Activated naive CD8-positive, alpha-beta T cell treated with anti-CD3 and anti-CD28 coated beads, Interleukin-2, amount 10 ng/mL, durations not matched to agents 7 days and 5 days (primary cell): ENCODE data around the gene TMEM51. TPM values are rescaled to one million over a fixed set of nuclear protein-coding genes. Genes with fewer than 3 reads are reported as not detected.

Experiments
- ATAC-seq: fragments of 150-1000 bp; cut with Tn5 transposase; one replicate; pipeline ENCODE4 v1.10.0; 2021; ENCODE audit warnings: low read depth, moderate library complexity
- POLR2A ChIA-PET: fragments of 350-600 bp; sonication (Branson Sonifier 250); formaldehyde crosslinking; loops from one replicate; lab custom pipeline; 2021; ENCODE audit warnings: antibody characterized with exemption; lab: Charles Lee
- DNase-seq: peaks from one replicate; pipeline ENCODE4 v3.0.0; 2021
- H3K27ac Mint-ChIP-seq: one replicate; pipeline ENCODE4 v1.8.0; 2022; ENCODE audit warnings: mild to moderate bottlenecking, mixed read lengths
- H3K27me3 Mint-ChIP-seq: one replicate; pipeline ENCODE4 v1.8.0; 2022; ENCODE audit warnings: mild to moderate bottlenecking, moderate library complexity, mixed read lengths
- H3K36me3 Mint-ChIP-seq: one replicate; pipeline ENCODE4 v1.8.0; 2021; ENCODE audit warnings: mild to moderate bottlenecking, mixed read lengths
- H3K4me1 Mint-ChIP-seq: one replicate; pipeline ENCODE4 v1.8.0; 2021; ENCODE audit warnings: mixed read lengths
- H3K4me3 Mint-ChIP-seq: one replicate; pipeline ENCODE4 v1.8.0; 2022; ENCODE audit warnings: mild to moderate bottlenecking, moderate library complexity, mixed read lengths
- H3K9me3 Mint-ChIP-seq: one replicate; pipeline ENCODE4 v1.8.0; 2021; ENCODE audit warnings: mixed read lengths
- total RNA-seq, 2 experiments: library from RNA; stranded (reverse); gene quantifications; one replicate each; pipeline ENCODE4 v1.2.3, GENCODE V29; 2021

Gene TMEM51
- total RNA-seq, 2 experiments from 2014 or later = 0.57 to 0.80 TPM

DNA sequence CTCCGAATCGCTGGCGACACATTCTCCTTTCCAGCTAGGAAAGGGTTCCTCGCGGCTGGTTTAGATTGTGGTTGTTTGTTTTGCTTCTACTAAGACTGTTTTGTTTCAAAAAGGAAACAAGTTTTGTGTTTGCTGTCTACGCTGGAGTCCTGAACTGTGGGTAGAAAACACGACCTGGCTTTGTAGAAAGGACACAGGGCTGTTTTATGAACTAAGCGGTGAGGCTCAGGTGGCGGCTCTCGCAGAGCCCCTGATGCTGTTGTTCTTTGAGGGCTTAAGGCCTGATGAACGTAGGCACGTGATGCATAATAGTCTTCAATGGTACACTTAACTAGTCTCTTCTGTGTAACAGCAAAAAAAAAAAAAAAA, 66.5 kb downstream of the TMEM51 start:
- peaks cover 24% of the 10 kb centered on the region for H3K27me3 Mint-ChIP-seq
- no peak overlapping the region for H3K4me3 Mint-ChIP-seq
- H3K4me1 Mint-ChIP-seq = peaks cover 2% of the 10 kb centered on the region
- ATAC-seq = no peak
- H3K27ac Mint-ChIP-seq = no peak overlapping the region
- POLR2A ChIA-PET = no interaction called here
- DNase-seq = no peak
- H3K9me3 Mint-ChIP-seq = peaks cover 2% of the 10 kb centered on the region
- H3K36me3 Mint-ChIP-seq = no peaks in the 10 kb centered on the region

DNA sequence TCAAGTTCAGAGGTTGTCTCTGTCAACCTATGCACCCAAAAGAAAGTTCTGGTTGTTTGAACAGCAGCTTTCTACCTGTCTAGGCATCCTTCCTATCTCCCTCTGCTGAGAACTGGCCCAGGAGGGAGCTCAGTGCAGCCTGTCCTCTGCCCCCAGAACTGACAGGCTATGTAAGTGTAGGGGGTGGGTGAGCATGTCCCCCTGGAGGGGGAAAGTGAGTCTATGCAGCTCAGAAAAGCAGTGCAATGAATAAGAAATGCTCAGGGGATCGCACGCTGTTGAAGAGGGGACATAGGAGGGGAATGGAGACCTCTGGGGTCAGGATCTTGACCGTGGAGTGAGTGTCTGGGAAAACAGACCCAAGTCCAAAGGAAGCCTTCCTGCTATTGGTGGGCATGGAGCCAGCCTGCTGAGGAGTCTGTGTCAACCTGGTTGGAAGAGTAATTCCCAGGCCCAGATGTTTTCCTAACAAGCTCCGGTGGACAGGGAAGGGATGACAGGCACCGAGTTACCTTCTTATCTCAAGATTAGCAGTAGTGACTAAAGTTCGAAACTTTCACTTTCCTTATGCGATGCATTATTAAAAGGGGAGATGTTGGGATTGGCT, 67.4 kb downstream of the TMEM51 start:
- Mint-ChIP-seq H3K4me1 (peaks cover 2% of the 10 kb centered on the region), H3K4me3 (no peak overlapping the region), H3K36me3 (no peaks in the 10 kb centered on the region), H3K9me3 (peaks cover 2% of the 10 kb centered on the region), H3K27me3 (peaks cover 26% of the 10 kb centered on the region), H3K27ac (no peak overlapping the region)
- POLR2A ChIA-PET = no interaction called here
- DNase-seq = no peak
- no peak for ATAC-seq

DNA sequence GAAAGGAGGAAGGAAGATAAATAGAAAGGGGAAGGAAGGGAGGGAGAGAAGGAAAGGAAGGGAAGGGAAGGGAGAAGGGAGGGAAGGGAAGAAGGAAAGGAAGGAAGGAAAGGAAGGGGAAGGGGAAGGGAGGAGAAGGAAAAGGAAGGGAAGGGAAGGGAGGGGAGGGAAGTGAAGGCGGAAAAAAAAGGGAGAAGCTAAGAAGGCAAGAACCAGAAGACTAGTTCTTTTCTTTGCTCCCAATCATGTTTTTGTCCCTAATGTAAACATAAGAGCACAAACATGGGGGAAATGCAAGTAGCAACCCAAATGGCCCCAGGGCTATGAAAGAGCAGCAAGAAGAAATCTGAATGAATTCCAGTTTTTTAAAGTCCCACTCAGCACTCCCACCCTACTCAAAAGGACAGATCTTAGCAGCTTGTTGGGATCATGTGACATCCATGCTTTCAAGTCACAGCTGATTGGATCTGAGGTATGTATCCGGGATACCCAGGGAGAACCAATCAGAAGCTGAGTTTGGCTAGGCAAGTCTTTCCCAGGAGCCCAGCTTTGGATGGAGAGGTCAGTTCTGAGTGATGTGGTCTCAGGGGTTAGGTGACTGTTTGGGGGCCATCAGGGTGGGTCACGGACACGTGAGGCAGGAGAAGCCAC, 69.2 kb downstream of the TMEM51 start:
- no peak overlapping the region for H3K27ac Mint-ChIP-seq
- POLR2A ChIA-PET = interaction anchor here (0.7 to 0.9 kb wide), 3 partner anchors 23 to 1133 kb away, joined by 3 to 10 read pairs (median 3); no protein-coding TSS in a partner anchor
- H3K4me3 Mint-ChIP-seq = no peak overlapping the region
- no peaks in the 10 kb centered on the region for H3K36me3 Mint-ChIP-seq
- no peak for ATAC-seq
- no peak for DNase-seq
- peaks cover 21% of the 10 kb centered on the region for H3K27me3 Mint-ChIP-seq
- H3K4me1 Mint-ChIP-seq = peaks cover 2% of the 10 kb centered on the region
- H3K9me3 Mint-ChIP-seq = peaks cover 2% of the 10 kb centered on the region

DNA sequence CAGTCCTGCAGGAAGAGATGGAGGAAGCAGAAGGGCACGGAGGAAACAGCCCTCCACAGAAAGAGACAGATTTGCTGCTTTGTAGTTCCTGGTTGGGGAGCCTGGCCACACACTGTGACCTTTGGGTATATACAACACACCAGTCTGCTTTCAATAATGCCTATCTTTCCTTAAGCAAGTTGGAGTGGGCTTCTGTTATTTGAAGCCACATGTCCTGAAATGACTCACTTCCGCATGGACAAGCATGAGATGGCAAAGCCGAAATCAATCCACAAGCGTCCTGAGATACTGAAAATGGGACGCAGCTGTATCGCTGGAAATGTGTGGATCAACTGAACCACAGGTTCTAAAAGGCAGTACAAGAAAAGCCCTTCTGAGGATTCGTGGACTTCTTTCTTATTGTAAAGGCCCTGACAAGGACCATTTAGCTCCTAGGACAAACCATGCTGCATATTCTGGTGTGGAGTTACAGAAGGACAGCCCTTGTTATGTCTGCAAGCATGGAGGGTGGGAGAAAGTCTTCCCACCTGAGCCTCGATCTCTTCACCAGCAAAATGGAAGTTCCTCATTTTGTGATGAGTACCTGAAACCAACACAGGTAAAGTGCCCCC, 70.8 kb downstream of the TMEM51 start:
- H3K36me3 Mint-ChIP-seq = no peaks in the 10 kb centered on the region
- no peak for ATAC-seq
- H3K4me3 Mint-ChIP-seq = no peak overlapping the region
- POLR2A ChIA-PET = no interaction called here
- H3K4me1 Mint-ChIP-seq = no peaks in the 10 kb centered on the region
- no peaks in the 10 kb centered on the region for H3K9me3 Mint-ChIP-seq
- no peak overlapping the region for H3K27ac Mint-ChIP-seq
- H3K27me3 Mint-ChIP-seq = peaks cover 20% of the 10 kb centered on the region
- DNase-seq = no peak

DNA sequence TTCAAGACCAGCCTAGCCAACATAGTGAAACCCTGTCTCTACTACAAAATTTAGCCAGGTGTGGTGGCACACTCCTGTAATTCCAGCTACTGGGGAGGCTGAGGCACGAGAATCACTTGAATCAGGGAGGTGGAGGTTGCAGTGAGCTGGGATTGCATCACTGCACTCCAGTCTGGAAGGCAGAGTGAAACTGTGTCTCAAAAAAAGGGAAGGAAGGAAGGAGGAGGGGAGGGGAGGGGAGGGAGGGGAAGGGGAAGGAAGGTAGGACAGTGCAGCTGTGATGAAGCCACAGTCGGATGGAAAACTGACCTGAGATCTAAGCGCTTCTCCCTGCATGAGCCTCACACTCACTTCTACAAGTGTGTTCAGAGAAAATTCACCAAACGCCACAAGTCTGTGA, 71.4 kb downstream of the TMEM51 start:
- no peak overlapping the region for H3K27ac Mint-ChIP-seq
- no peak for DNase-seq
- H3K36me3 Mint-ChIP-seq = no peaks in the 10 kb centered on the region
- H3K4me3 Mint-ChIP-seq = no peak overlapping the region
- no peaks in the 10 kb centered on the region for H3K9me3 Mint-ChIP-seq
- no peak for ATAC-seq
- peaks cover 17% of the 10 kb centered on the region for H3K27me3 Mint-ChIP-seq
- H3K4me1 Mint-ChIP-seq = no peaks in the 10 kb centered on the region
- POLR2A ChIA-PET = no interaction called here

DNA sequence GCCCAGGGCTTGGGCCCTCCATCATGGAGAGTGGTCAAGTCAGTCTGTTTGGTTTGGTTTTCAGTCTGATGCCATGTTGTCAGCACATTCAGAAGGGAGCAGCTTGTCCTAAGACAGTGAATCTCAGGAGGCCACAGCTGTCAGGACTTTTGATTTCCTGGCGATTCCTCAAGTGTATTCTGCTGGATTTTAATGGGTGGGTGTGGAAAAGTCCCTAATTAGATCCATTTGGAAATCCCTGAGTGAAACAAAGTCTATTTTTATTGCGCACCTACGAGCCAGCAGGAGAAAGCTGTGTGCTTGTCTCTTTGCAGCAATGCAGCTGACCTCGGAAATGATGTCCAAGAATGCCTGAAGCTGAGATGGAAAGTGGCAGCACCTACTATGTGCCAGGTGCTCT, 71.9 kb downstream of the TMEM51 start:
- Mint-ChIP-seq H3K9me3 (no peaks in the 10 kb centered on the region), H3K27ac (no peak overlapping the region), H3K4me1 (no peaks in the 10 kb centered on the region), H3K27me3 (peaks cover 15% of the 10 kb centered on the region), H3K4me3 (no peak overlapping the region), H3K36me3 (no peaks in the 10 kb centered on the region)
- no peak for ATAC-seq
- DNase-seq = no peak
- POLR2A ChIA-PET = interaction anchor here (0.7 kb wide), 1 partner anchor 127 kb away, joined by 4 read pairs; no protein-coding TSS in a partner anchor

DNA sequence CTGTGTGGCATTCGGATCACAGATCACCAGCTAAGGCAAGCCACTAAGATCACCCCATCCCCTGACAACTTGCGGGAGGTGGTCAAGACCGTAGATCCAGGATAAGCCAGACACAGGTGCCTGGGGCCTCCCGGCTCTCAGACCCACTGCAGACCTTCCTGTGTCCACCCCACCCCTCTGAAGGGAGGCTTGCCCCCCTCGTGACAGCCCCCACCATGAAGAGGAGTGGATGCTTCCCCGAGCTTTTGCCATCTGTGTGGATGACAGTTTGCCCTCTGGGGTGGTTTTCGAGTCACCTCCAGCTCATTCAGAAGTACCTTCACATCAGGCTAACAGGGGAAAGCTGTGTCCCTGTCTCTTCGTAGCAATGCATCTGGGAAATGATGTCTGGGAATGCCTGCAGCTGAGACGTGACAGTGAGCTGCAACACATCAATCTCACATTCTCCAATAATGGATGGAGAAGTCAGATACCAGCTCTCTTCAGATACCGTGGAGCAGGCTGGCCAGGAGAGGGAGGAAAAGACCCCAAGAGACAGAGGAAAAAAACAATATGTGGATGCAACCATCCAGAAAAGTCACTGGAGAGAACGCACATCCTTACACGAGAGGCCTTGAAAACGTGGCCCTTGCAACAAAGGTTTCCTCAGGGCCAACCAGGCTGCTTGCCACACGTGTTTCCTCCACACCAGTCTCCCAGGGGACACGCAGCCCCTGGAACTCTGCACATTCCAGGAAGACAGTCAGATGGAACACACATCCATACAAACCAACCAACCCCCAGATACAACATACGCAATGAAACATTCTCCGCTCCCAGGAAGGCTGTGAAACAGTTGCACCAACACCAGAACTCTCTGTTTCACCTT, 73.1 kb downstream of the TMEM51 start:
- POLR2A ChIA-PET = interaction anchor here (0.7 kb wide), 1 partner anchor 126 kb away, joined by 4 read pairs; no protein-coding TSS in a partner anchor
- no peak overlapping the region for H3K4me3 Mint-ChIP-seq

DNA sequence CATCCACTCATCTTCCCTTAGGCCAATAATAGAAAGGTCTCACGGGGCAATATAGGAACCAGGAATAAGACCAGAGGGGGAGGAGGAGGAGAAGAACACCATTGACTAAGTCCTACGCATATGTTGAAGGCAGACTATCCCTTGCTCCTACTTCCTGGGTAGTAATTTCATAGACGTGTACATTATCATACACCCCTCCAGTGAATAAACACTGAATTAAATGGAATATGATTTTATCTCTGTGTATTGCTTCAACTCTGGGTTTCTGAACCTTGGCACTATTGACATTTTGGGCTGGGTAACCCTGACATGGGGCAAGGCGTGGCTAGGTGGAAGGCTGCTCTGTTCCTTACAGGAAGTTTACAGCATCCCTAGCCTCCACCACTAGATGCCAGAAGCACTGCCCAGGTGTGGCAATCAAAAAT, 76.2 kb downstream of the TMEM51 start:
- no peak for ATAC-seq
- POLR2A ChIA-PET = no interaction called here
- H3K27ac Mint-ChIP-seq = no peak overlapping the region
- no peak overlapping the region for H3K4me3 Mint-ChIP-seq
- DNase-seq = no peak
- H3K27me3 Mint-ChIP-seq = peaks cover 3% of the 10 kb centered on the region
- no peaks in the 10 kb centered on the region for H3K9me3 Mint-ChIP-seq
- H3K4me1 Mint-ChIP-seq = peaks cover 7% of the 10 kb centered on the region
- no peaks in the 10 kb centered on the region for H3K36me3 Mint-ChIP-seq

More for the DNA sequence above, 73.1 kb downstream of the TMEM51 start:
- H3K9me3 Mint-ChIP-seq = no peaks in the 10 kb centered on the region
- DNase-seq = no peak
- H3K27me3 Mint-ChIP-seq = peaks cover 15% of the 10 kb centered on the region
- ATAC-seq = no peak
- H3K4me1 Mint-ChIP-seq = peaks cover 4% of the 10 kb centered on the region
- no peak overlapping the region for H3K27ac Mint-ChIP-seq
- no peaks in the 10 kb centered on the region for H3K36me3 Mint-ChIP-seq

DNA sequence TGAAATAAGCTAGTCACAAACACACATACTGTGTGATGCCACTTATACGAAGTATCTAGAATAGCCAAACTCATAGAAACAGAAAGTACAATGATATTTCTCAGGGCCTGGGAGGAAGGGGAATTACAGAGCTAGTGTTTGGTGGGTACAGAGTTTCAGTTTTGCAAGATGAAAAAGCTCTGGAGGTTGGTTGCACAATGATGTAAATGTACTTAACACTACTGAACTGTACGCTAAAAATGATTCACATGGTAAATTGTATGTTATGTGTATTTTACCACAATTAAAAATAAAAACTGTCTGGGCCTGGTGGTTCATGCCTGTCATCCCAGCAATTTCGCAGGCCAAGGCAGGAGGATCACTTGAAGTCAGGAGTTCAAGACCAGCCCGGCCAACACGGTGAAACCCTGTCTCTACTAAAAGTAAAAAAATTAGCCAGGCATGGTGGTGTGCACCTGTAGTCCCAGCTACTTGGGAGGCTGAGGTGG, 78.2 kb downstream of the TMEM51 start:
- Mint-ChIP-seq H3K9me3 (no peaks in the 10 kb centered on the region), H3K27me3 (peaks cover 10% of the 10 kb centered on the region), H3K27ac (peak overlapping the region; percentile 71), H3K4me1 (peaks cover 9% of the 10 kb centered on the region), H3K36me3 (no peaks in the 10 kb centered on the region), H3K4me3 (peak overlapping the region; percentile 26)
- ATAC-seq = peak; percentile 89
- no peak for DNase-seq
- POLR2A ChIA-PET = interaction anchor here (1.0 kb wide), 1 partner anchor 17 kb away, joined by 3 read pairs; no protein-coding TSS in a partner anchor

DNA sequence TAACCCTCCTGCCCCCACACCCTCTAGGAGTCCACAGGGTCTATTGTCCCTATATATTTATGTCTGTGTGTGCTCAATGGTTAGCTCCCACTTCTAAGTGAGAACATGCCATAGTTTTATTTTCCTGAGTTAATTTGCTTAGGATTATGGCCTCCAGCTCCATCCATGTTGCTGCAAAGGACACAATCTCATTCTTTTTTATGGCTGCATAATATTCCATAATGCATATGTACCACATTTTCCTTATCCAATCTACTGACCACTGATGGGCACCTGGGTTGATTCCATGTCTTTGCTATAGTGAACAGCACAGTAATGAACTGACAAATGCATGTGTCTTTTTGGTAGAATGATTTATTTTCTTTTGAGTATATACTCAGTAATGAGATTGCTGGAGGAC, 80.1 kb downstream of the TMEM51 start:
- ATAC-seq (no peak), DNase-seq (no peak)
- no peak overlapping the region for H3K4me3 Mint-ChIP-seq
- no peaks in the 10 kb centered on the region for H3K36me3 Mint-ChIP-seq
- peaks cover 20% of the 10 kb centered on the region for H3K27me3 Mint-ChIP-seq
- no peaks in the 10 kb centered on the region for H3K9me3 Mint-ChIP-seq
- no peak overlapping the region for H3K27ac Mint-ChIP-seq
- H3K4me1 Mint-ChIP-seq = peaks cover 9% of the 10 kb centered on the region
- POLR2A ChIA-PET = no interaction called here

DNA sequence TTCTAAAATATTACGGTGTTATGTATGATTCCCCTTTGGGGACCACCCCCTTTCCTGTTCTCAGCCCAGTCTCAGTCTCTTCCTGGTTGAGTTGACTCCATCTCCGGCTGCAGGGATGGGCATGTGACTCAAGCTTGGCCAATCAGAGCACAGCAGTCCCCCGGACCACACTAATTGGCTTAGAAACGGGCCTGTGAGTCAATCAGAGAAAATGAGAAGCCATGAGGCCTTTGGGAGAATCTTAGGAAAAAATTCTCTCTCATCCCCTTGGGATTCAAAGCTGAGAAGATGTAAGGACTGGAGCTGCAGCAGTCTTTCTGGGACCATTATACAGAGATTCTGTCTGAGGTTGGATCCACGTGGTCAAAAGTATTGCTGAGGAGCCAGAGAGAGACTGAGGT, 82.8 kb downstream of the TMEM51 start:
- ATAC-seq = no peak
- Mint-ChIP-seq H3K27ac (no peak overlapping the region), H3K9me3 (no peaks in the 10 kb centered on the region), H3K36me3 (no peaks in the 10 kb centered on the region), H3K4me1 (peaks cover 7% of the 10 kb centered on the region), H3K4me3 (no peak overlapping the region), H3K27me3 (peaks cover 29% of the 10 kb centered on the region)
- POLR2A ChIA-PET = no interaction called here
- no peak for DNase-seq

DNA sequence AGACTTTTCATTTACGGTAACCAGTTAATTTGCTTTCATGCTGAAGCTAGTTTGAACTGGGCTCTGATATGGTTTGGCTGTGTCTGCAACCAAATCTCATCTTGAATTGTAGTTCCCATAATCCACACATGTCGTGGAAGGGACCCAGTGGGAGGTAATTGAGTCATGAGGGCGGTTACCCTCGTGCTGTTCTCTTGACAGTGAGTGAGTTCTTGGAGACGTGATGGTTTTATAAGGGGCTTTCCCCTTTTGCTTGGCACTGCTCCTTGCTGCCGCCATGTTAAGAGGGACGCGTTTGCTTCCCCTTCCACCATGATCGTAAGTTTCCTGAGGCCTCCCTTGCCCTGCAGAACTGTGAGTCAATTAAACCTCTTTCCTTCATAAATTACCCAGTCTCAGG, 83.2 kb downstream of the TMEM51 start:
- Mint-ChIP-seq H3K4me1 (peaks cover 3% of the 10 kb centered on the region), H3K36me3 (no peaks in the 10 kb centered on the region), H3K27ac (no peak overlapping the region), H3K4me3 (no peak overlapping the region), H3K9me3 (no peaks in the 10 kb centered on the region), H3K27me3 (peaks cover 33% of the 10 kb centered on the region)
- POLR2A ChIA-PET = no interaction called here
- DNase-seq (no peak), ATAC-seq (no peak)

DNA sequence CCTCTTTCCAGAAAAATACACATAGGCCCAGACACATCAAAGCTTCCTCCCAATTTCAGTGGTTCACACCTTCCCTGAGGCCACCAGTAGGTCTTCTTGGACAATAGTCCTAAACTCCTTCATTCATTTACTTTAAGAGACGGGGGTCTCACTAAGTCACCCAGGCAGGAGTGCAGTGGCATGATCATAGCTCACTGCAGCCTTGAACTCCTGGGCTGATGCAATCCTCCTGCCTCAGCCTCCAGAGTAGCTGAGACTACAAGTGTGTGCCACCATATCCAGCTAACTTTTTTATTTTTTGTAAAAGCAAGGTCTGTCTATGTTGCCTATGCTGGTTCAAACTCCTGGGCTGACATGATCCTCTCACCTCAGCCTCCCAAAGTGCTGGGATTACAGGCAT, 85.2 kb downstream of the TMEM51 start:
- no peaks in the 10 kb centered on the region for H3K36me3 Mint-ChIP-seq

More for the DNA sequence above, 85.2 kb downstream of the TMEM51 start:
- H3K27me3 Mint-ChIP-seq = peaks cover 36% of the 10 kb centered on the region
- ATAC-seq (no peak), DNase-seq (no peak)
- no peak overlapping the region for H3K4me3 Mint-ChIP-seq
- no peak overlapping the region for H3K27ac Mint-ChIP-seq
- POLR2A ChIA-PET = no interaction called here
- peaks cover 2% of the 10 kb centered on the region for H3K4me1 Mint-ChIP-seq
- no peaks in the 10 kb centered on the region for H3K9me3 Mint-ChIP-seq
